ENCODE results near the gene VAX1. TPM values are rescaled to one million over a fixed set of nuclear protein-coding genes. Genes with fewer than 3 reads are reported as not detected.

The VAX1 gene
- total RNA-seq, 1 donor from 2014 or later: 0.12 TPM

Other genes starting within 250 kb of the VAX1 start
- 23.9 TPM for gene SHTN1, start 133.1 kb downstream of the VAX1 start, total RNA-seq
- gene KCNK18, start 59.2 kb upstream of the VAX1 start, total RNA-seq: not detected
- gene SLC18A2, start 102.8 kb upstream of the VAX1 start, total RNA-seq: 0.12 TPM
- gene PDZD8, start 237.2 kb upstream of the VAX1 start, total RNA-seq: 39.0 TPM